NCI-H2107 treated with DMSO at 0.1 percent for 48 hours (cell line): Measurements from ENCODE around the gene TMPRSS13.
"Not testable (repeated sequence)": the region's sequence is repeated elsewhere in the genome, so short reads cannot be mapped to it uniquely, and the experiment has no call there.

Source experiments
- DNase-seq: peaks from one replicate; lab custom pipeline; 2025; ENCODE audit not compliant: unreplicated experiment; lab: John Stamatoyannopoulos, UW

Gene TMPRSS13

GRCh38 chr11:117931331-117931950 lies 2.2 kb upstream of the TMPRSS13 start:
- DNase-seq: no peak

GRCh38 chr11:117930668-117931330 lies 1.6 kb upstream of the TMPRSS13 start:
- DNase-seq: no peak

GRCh38 chr11:117929916-117930570 lies 841 bp upstream of the TMPRSS13 start:
- DNase-seq: no peak

GRCh38 chr11:117928446-117929141 lies 608 bp downstream of the TMPRSS13 start:
- DNase-seq: no peak

GRCh38 chr11:117927926-117928325 lies 1.3 kb downstream of the TMPRSS13 start:
- no peak for DNase-seq

GRCh38 chr11:117926166-117926565 lies 3.0 kb downstream of the TMPRSS13 start:
- DNase-seq: not testable (repeated sequence)

GRCh38 chr11:117925198-117925925 lies 3.8 kb downstream of the TMPRSS13 start:
- DNase-seq: peak; percentile 72

GRCh38 chr11:117924631-117925170 lies 4.5 kb downstream of the TMPRSS13 start:
- DNase-seq: no peak

- no peak for DNase-seq
Observed at GRCh38 chr11:117923773-117924172, 5.4 kb downstream of the TMPRSS13 start.

- DNase-seq: no peak
Observed at GRCh38 chr11:117923275-117923674, 5.9 kb downstream of the TMPRSS13 start.

GRCh38 chr11:117921893-117922292 lies 7.3 kb downstream of the TMPRSS13 start:
- no peak for DNase-seq

- no peak for DNase-seq
Observed at GRCh38 chr11:117921456-117921855, 7.7 kb downstream of the TMPRSS13 start.

GRCh38 chr11:117919781-117920221 lies 9.4 kb downstream of the TMPRSS13 start:
- DNase-seq: no peak

- no peak for DNase-seq
Observed at GRCh38 chr11:117919341-117919740, 9.9 kb downstream of the TMPRSS13 start.

- DNase-seq: no peak
Observed at GRCh38 chr11:117918366-117919255, 10.6 kb downstream of the TMPRSS13 start.

GRCh38 chr11:117917591-117918151 lies 11.5 kb downstream of the TMPRSS13 start:
- no peak for DNase-seq

- DNase-seq: no peak
Observed at GRCh38 chr11:117916956-117917355, 12.2 kb downstream of the TMPRSS13 start.

GRCh38 chr11:117915672-117916235 lies 13.4 kb downstream of the TMPRSS13 start:
- no peak for DNase-seq

GRCh38 chr11:117914991-117915618 lies 14.1 kb downstream of the TMPRSS13 start:
- DNase-seq: no peak
